Measurements from ENCODE around the gene NPTX1. TPM values are rescaled to one million over a fixed set of nuclear protein-coding genes. Genes with fewer than 3 reads are reported as not detected.

Gene NPTX1
- total RNA-seq, 2 donors from 2014 or later, result 0.56 to 0.68 TPM

- Histone ChIP-seq H3K27me3 (replicated peaks; ENCODE audit: insufficient read depth) (peaks cover 22% of the 10 kb centered on the region), H3K27ac (no peak overlapping the region), H3K4me3 (no peak overlapping the region), H3K36me3 (no peaks in the 10 kb centered on the region), H3K4me1 (ENCODE audit: control insufficient read depth in 1 of 2, low read depth in 2 of 2) (peaks cover 41 to 47% of the 10 kb centered on the region in 2 donors), H3K9me3 (no peaks in the 10 kb centered on the region)
- ATAC-seq (ENCODE audit: insufficient number of reproducible peaks, low FRiP score, low read depth) (no peak), DNase-seq (ENCODE audit: low spot score) (no peak)
- TF ChIP-seq, protein P1, sequence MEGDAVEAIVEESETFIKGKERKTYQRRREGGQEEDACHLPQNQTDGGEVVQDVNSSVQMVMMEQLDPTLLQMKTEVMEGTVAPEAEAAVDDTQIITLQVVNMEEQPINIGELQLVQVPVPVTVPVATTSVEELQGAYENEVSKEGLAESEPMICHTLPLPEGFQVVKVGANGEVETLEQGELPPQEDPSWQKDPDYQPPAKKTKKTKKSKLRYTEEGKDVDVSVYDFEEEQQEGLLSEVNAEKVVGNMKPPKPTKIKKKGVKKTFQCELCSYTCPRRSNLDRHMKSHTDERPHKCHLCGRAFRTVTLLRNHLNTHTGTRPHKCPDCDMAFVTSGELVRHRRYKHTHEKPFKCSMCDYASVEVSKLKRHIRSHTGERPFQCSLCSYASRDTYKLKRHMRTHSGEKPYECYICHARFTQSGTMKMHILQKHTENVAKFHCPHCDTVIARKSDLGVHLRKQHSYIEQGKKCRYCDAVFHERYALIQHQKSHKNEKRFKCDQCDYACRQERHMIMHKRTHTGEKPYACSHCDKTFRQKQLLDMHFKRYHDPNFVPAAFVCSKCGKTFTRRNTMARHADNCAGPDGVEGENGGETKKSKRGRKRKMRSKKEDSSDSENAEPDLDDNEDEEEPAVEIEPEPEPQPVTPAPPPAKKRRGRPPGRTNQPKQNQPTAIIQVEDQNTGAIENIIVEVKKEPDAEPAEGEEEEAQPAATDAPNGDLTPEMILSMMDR (IDR thresholded peaks at IDR 0.05), result no peak
Observed at GRCh38 chr17:80473701-80474100, 2.7 kb downstream of the NPTX1 start.

DNA sequence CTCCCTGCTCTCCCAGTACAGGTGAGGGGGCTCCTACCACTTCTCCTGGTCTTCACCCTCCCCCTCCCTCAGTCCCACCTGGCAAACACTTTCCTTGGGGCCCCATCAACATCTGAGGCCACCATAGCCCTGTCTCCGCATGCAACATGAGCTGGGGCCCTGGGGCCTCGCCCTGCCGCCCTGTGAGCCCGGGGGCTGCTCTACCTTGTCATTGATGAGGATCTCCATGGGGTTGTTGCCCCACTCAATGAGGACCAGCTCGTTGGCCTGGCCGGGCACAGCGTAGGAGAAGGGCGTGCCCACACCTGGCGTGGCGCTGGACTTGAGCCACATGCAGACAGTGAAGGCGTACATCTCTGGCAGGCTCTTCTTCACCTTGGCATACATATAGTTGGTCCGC, 3.4 kb downstream of the NPTX1 start:
- TF ChIP-seq, protein P1 (IDR thresholded peaks at IDR 0.05), result no peak
- H3K27me3 ChIP-seq (replicated peaks; ENCODE audit: insufficient read depth), result peaks cover 15% of the 10 kb centered on the region
- H3K9me3 ChIP-seq, result no peaks in the 10 kb centered on the region
- ATAC-seq (ENCODE audit: insufficient number of reproducible peaks, low FRiP score, low read depth) (no peak), DNase-seq (ENCODE audit: low spot score) (no peak)
- peaks cover 34 to 40% of the 10 kb centered on the region in 2 donors for H3K4me1 ChIP-seq (ENCODE audit: control insufficient read depth in 1 of 2, low read depth in 2 of 2)
- H3K27ac ChIP-seq, result no peak overlapping the region
- no peak overlapping the region for H3K4me3 ChIP-seq
- no peaks in the 10 kb centered on the region for H3K36me3 ChIP-seq

DNA sequence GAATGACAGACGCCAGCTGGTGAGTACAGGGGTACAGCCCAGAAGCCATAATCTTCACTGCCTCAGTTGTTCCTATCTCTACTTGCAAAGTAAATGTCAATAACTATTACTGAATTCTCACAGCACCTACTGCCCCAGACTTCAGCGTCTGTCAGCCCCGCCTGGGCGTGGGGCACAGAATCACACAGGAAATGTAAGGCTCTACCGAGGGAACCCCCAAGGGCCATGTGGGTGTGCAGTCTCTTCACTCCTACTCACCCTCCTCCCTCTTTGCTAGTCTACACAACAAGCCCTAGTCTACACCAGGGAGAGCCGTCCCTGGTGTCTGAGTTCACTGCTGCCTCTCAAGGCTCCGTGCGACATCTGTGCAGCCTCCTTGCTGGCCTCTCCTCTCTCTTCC, 4.5 kb downstream of the NPTX1 start:
- Histone ChIP-seq H3K36me3 (no peaks in the 10 kb centered on the region), H3K27ac (no peak overlapping the region), H3K4me1 (ENCODE audit: control insufficient read depth in 1 of 2, low read depth in 2 of 2) (peaks cover 23 to 29% of the 10 kb centered on the region in 2 donors), H3K9me3 (no peaks in the 10 kb centered on the region), H3K27me3 (replicated peaks; ENCODE audit: insufficient read depth) (peaks cover 4% of the 10 kb centered on the region), H3K4me3 (no peak overlapping the region)
- no peak for ATAC-seq (ENCODE audit: insufficient number of reproducible peaks, low FRiP score, low read depth)
- DNase-seq (ENCODE audit: low spot score), result no peak
- TF ChIP-seq, protein P1 (IDR thresholded peaks at IDR 0.05), result no peak

DNA sequence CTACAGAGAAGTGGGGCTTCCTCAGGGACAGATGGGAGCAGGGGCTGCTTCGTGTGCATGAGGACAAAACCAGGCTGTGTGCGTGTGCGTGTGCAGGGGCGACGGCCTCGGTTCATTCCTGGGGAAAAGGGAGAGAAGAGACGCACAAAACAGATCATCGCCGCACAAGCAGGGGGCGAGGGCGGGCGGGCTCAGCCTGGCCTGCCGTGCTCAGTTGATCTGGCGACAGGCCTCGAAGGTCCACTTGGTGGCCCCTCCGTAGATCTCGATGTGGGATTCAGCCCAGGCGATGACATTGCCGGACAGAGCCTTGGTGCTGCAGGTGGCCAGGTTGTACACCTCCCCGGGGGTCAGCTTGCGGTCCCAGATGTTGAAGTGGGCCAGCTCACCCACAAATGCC, 5.8 kb downstream of the NPTX1 start:
- no peaks in the 10 kb centered on the region for H3K9me3 ChIP-seq
- DNase-seq (ENCODE audit: low spot score), result no peak
- no peak overlapping the region for H3K27ac ChIP-seq
- no peak for ATAC-seq (ENCODE audit: insufficient number of reproducible peaks, low FRiP score, low read depth)
- TF ChIP-seq, protein P1 (IDR thresholded peaks at IDR 0.05), result no peak
- H3K4me1 ChIP-seq (ENCODE audit: control insufficient read depth in 1 of 2, low read depth in 2 of 2), result peaks cover 13 to 18% of the 10 kb centered on the region in 2 donors
- no peaks in the 10 kb centered on the region for H3K36me3 ChIP-seq
- H3K27me3 ChIP-seq (replicated peaks; ENCODE audit: insufficient read depth), result no peaks in the 10 kb centered on the region
- H3K4me3 ChIP-seq, result no peak overlapping the region

- Histone ChIP-seq H3K27ac (no peak overlapping the region), H3K36me3 (no peaks in the 10 kb centered on the region), H3K4me3 (no peak overlapping the region), H3K4me1 (ENCODE audit: control insufficient read depth in 1 of 2, low read depth in 2 of 2) (peaks cover 6 to 8% of the 10 kb centered on the region in 2 donors), H3K27me3 (replicated peaks; ENCODE audit: insufficient read depth) (no peaks in the 10 kb centered on the region), H3K9me3 (no peaks in the 10 kb centered on the region)
- TF ChIP-seq, protein P1 (IDR thresholded peaks at IDR 0.05), result no peak
- ATAC-seq (ENCODE audit: insufficient number of reproducible peaks, low FRiP score, low read depth) (no peak), DNase-seq (ENCODE audit: low spot score) (no peak)
Observed at GRCh38 chr17:80469667-80470066, 6.7 kb downstream of the NPTX1 start.

All from thoracic aorta (tissue), 2 donors.